ENCODE measurements around the gene CAPN15. TPM values are rescaled to one million over a fixed set of nuclear protein-coding genes. Genes with fewer than 3 reads are reported as not detected.

Gene CAPN15
- polyA plus RNA-seq, 4 donors: 23.1 to 35.7 (median 26.3) TPM

GRCh38 chr16:559411-560203 is 32.1 kb downstream of the CAPN15 start:
- DNase-seq (ENCODE audit: low read depth in 4 of 4, low spot score in 3 of 4): no peak

- DNase-seq (ENCODE audit: low read depth in 4 of 4, low spot score in 3 of 4): no peak
Measured at GRCh38 chr16:560204-560700, 32.7 kb downstream of the CAPN15 start, which contains the start of gene PRR35. PRR35 (plus strand) TSS chr16:560394; CDS start chr16:563295, 2,901 bp downstream.

DNA sequence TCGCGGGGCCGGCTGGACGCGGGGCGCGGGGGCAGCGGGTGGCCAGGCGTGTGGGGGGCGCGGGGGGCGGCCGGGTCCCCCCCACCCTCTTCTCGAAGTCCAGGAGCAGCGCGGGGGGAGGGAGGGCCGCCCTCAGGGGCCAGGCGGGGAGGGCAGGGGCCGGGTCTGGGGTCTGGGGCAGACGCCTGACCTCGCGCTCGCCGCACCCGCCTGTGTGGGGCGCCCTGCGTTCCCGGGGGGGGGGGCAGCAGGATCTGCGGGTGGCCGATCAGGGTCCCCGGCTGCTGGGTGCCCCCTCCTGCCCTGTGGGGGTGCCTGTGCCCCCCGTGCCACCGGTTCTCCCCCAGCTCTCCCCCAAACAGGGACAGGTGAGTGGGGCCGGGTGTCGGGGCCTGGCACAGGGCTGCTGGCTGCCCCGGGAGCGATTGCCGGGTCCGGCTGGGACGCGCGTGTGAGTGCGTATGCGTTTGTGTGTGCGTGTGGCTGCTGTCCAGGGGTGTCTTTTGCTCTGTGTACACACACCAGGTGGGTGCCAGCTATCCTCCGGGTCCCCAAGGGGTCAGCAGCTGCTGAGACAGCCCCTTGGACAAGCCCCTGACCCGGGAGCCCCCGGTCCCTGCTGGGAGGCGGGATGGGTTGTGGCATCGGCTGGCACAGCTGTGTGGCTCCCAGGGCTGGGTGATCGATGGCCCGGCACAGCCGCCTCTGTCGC is 33.3 kb downstream of the CAPN15 start:
- DNase-seq (ENCODE audit: low read depth in 4 of 4, low spot score in 3 of 4): no peak

- no peak for DNase-seq (ENCODE audit: low read depth in 4 of 4, low spot score in 3 of 4)
Measured at GRCh38 chr16:561413-561794, 33.9 kb downstream of the CAPN15 start.

DNA sequence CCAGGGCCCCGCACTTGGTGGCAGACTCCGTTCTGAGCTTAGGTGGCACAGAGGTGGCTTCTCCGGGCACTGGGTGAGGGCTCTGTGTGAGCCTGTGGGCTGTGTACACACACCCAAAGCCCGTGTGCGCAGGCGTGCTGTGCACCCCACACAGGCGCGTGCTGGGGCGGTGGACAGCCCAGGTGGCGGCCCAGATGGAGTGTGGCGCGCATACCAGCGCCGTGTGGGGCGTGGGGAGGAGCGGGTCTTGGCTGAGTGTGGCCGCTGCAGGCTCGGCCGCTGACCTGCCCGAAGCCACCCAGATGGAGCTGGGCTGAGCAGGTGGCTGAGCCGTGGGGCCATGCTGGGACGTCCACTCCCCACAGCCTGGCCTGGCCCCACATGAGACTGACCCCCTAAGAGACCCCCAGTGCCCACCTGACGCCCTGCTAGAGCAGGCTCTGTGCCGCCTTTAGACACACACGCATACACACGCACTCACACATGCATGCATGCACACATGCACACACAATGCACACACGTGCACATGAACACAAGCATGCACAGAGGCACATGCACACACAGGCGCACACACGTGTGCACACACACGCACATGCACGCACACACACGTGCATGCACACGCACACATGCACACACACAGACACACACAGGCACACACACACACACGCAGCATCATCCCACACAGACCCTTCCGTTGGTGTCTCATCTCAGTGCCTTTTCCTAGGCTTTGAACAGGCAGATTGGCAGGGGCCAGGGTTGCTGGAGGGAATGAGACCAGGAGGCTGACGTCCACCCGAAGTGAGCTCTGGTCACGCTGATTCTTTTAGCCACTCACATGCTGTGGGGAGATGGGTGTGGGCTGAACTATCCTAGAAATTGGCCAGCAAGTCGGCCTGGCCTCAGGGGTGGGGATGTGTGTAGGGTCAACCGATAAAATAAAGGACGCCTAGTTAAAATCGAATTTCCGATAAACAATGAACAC is 34.7 kb downstream of the CAPN15 start:
- DNase-seq (ENCODE audit: low read depth in 4 of 4, low spot score in 3 of 4): no peak

DNA sequence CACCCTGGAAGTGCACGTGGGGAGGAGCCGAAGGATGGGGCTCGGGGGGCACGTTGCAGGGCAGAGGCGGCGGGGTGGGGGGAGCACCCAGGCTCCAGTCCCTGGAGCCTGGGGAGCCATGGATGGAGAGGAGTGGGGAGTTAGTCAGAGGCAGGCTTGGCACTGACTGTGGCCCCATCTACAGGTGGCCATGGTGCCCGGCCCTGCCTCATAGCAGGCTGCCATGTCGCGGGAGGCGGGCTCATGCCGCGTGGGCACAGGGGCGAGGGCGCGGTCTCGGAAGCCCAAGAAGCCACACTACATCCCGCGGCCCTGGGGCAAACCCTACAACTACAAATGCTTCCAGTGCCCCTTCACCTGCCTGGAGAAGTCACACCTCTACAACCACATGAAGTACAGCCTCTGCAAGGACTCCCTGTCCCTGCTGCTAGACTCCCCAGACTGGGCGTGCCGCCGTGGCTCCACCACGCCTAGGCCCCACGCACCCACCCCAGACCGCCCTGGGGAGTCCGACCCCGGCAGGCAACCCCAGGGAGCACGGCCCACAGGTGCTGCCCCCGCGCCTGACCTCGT is 35.6 kb downstream of the CAPN15 start:
- DNase-seq (ENCODE audit: low read depth in 4 of 4, low spot score in 3 of 4): no peak

GRCh38 chr16:564690-565418 is 37.3 kb downstream of the CAPN15 start:
- DNase-seq (ENCODE audit: low read depth in 4 of 4, low spot score in 3 of 4): no peak

- peak in 3 of 4 donors; percentile 58 to 75 (median 72) for DNase-seq (ENCODE audit: low read depth in 4 of 4, low spot score in 3 of 4)
Measured at GRCh38 chr16:565419-566330, 38.2 kb downstream of the CAPN15 start.

GRCh38 chr16:566475-567372 is 39.2 kb downstream of the CAPN15 start, which contains the start of gene NHLRC4:
NHLRC4 (plus strand) TSS chr16:567005; CDS start chr16:568048, 1,043 bp downstream.
- peak in 2 of 4 donors; percentile 65 to 69 for DNase-seq (ENCODE audit: low read depth in 4 of 4, low spot score in 3 of 4)

- DNase-seq (ENCODE audit: low read depth in 4 of 4, low spot score in 3 of 4): no peak
Measured at GRCh38 chr16:567373-568256, 40.1 kb downstream of the CAPN15 start.

DNA sequence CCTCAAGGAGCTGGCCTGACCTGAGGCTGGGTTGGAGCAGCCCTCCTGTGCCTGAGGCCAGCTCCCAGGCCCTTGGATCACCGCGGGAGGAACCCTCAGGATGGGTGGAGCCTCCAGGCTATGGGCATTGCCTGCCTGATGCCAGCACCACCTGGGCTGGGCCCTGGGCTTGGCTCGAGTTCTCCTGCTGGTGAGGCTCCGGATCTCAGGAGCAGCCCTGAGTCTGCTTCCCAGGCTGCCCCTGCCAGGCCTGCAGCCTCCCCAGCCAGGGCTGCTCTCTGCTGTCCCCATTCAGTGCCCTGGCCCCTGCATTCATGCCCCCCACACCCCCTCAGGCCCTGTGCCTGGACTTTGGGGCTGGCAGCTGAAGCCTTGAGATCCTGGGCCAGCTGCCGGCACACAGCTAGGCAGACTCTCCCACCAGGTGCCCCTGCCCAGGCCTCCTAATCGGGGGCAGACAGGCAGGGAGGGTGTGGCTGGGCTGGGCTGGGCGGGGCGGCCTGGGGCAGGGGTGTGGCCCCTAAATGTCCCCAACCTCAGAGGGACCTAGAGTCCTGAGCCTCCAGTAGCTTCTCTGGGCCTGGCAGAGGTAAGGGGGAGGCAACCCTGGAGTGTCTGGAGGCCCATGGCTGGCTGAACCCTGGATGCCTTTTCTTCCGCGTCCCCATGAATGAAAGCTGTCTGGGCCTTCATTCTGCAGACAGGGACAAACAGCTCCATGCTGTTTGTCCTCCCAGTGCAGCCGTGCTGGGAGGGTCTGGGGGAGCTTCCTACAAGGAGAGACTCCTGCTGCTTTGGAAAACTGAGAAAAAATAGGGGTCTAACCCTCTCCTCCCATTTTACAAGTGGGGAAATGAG is 41.1 kb downstream of the CAPN15 start:
- no peak for DNase-seq (ENCODE audit: low read depth in 4 of 4, low spot score in 3 of 4)

DNA sequence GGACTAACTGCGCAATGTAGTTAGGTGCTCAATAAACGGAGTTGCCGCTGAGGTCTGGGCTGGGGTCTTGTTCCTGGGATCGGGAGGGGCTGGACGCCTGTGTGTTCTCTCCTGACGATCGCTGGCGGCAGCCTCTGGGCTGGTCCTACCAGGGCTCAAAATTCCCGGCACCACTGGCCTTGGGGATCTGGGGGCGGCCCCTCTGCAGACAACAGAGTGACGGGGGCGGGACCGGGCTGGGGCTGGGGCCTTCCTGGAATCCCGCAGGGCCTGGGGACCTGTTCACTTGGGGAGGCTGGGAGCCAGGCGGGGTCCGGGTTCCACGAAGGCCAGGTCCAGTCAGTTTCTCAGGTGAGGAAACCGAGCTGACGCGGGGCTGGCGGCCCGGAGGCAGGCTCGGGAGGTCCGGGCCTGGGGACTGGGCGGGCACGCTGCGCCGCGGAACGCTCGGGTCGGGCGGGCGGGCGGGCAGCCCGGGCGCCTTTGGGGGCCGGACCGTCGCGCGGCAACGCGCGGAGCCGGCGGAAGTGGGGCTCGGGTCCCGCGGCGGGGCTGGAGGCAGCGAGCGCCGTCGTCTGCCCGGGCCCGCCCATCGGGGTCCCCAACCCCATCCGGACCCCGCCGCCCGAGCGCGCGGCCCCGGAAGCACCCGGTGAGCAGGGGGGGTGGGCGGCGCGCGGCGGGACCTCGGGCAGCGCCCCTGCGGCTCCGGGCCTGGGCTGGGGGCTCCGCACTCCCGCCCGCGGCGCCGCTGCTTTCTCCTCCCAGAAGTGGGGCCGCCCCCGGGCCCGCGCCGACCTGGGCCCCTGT is 42.1 kb downstream of the CAPN15 start, which contains the start of gene PIGQ:
Gene PIGQ, plus strand, starts transcription at position 524 of the 810 bp plus-strand sequence. CDS start 4,107 bp downstream, outside the sequence.
- DNase-seq (ENCODE audit: low read depth in 4 of 4, low spot score in 3 of 4): no peak

GRCh38 chr16:572865-573650 is 45.5 kb downstream of the CAPN15 start:
- DNase-seq (ENCODE audit: low read depth in 4 of 4, low spot score in 3 of 4): no peak
